Renal pelvis (tissue), 4 donors: ENCODE results near the gene IQCF6. TPM values are rescaled to one million over a fixed set of nuclear protein-coding genes. Genes with fewer than 3 reads are reported as not detected.
"Not testable (repeated sequence)": the region's sequence is repeated elsewhere in the genome, so short reads cannot be mapped to it uniquely, and the experiment has no call there.

Experiments used
- DNase-seq: peaks from one replicate; pipeline ENCODE4 v3.0.0-alpha.2; 2013
- polyA plus RNA-seq, 3 donors: library from polyadenylated mRNA; unstranded; fragments of 120-200 nt; gene quantifications; one replicate each; pipeline ENCODE4 v1.2.1, GENCODE V29; 2013; ENCODE audit not compliant: insufficient read length in 3 of 3

IQCF6 gene
- polyA plus RNA-seq, 3 donors = not detected

DNA sequence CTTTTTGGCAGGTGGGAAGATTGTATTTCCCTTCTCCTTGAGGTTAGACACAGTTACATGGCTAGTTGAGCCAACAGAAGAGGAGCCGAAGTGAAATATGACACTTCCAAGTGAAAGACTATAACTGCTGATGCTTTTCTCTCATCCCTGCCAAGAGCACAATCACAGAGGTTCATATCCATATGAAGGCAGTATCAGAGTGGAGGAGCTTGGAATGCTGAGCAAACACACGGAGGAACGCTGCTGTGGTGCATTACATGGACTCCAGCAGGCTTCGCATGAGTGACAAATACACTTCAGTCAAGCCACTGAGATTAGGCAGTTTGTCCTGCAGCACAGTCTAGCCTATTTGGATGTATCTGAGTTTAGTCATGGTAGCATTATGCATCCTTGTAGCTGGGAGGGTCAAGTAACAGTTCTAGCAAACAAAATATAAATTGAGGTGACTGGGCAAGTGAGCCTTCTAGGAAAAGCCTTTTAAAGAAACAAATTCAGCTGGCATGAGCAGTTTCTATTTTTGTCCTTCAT lies 5.4 kb downstream of the IQCF6 start:
- DNase-seq = no peak

DNA sequence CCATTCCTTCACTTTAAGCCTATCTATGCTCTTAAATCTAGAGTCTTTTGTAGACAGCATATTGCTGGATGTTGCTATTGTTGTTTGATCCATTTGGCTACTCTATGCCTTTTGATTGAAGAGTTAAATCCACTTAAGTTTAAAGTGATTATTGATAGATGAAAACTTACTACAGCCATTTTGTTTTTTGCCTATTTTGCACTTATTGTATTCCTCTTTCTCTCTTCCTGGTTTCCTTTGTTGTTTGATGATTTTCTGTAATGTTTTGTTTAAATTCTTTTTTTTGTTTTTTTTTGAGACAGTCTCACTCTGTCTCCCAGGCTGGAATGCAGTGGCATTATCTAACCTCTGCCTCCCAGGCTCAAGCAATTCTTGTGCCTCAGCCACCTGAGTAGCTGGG lies 19.8 kb downstream of the IQCF6 start:
- no peak for DNase-seq

GRCh38 chr3:51753763-51754750 lies 25.0 kb downstream of the IQCF6 start:
- not testable (repeated sequence) for DNase-seq

DNA sequence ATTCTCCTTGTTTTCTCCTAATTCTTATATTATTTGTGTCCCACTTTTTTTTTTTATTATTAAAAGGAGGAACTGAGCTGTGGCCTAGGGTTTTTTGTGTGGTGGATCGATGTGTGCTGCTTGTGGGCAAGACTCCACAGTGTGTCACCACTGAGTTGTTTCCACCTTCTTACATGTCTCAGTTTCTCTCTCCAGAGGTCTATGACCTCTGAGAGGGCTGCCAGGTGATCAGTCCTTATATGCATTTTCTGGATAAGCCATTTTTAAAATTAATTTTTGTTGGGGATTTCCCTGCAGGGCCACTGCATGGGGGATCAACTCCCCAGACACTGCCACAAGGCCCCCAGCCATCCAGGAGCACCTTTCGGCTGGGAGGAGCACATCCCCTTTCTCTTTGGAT lies 27.8 kb downstream of the IQCF6 start:
- DNase-seq = no peak

DNA sequence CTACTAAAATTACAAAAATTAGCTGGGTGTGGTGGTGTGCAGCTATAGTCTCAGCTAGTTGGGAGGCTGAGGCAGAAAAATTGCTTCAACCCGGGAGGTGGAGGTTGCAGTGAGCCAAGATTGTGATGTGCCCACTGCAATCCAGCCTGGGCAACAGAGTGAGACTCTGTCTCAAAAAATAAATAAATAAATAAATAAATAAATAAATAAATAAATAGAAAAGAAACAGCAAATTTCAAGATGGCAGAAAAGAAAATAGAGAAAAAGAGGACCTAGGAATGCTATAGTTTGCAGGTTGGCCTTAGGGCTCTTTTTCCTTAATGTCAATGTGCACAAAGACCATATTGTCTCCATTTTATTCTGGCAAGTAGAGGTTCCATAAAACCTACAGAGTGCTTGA lies 28.2 kb downstream of the IQCF6 start:
- DNase-seq = no peak

GRCh38 chr3:51748327-51748726 lies 30.7 kb downstream of the IQCF6 start:
- no peak for DNase-seq

GRCh38 chr3:51747840-51748239 lies 31.2 kb downstream of the IQCF6 start:
- no peak for DNase-seq

DNA sequence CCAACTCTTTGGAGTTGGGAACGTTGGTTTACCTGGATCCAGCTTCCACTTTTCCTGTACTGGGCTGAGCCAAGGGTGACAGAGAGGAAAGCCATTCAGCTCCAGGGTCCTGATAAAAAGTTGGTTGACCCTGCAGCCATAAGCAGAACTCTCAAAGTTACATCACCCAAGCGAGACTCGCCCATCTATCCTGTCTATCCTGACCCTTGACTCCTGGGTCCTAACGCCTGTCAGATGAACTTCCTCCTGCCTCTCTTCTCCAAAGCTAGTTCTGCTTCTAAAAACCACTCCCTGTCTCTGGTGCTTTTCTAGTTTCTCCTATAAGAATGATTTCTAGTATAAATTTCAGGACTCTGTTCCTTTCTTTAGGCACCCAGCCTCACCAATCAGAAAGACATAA lies 36.1 kb downstream of the IQCF6 start:
- not testable (repeated sequence) for DNase-seq

DNA sequence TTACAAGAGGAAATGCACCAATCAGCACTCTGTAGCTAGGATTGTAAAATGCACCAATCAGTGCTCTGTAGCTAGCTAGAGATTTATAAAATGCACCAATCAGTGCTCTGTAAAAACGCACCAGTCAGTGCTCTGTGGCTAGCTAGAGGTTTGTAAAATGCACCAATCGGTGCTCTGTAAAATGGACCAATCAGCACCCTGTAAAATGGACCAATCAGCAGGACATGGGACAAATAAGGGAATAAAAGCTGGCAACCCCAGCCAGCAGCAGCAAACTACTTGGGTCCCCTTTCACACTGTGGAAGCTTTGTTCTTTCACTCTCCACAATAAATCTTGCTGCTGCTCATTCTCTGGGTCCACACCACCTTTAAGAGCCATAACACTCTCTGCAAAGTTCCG lies 36.7 kb downstream of the IQCF6 start:
- not testable (repeated sequence) for DNase-seq

DNA sequence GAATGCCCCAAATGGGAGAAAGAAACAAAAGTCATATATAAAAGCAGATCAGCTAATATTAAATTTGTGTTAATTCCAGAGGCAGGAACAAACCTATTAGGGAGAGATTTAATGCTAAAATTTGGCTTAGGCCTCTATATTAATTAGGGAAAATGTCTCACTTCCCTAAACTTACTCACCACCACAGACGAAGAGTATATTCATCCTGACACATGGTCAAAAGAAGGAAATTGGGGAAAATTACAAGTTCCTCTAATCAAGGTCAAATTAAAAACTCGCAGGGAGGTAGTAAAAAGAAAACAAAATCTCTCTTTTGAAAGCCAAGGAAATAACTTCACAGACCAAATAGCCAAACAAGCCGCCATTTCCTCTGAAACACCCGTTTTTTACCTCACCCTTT lies 39.9 kb downstream of the IQCF6 start:
- no peak for DNase-seq

GRCh38 chr3:51735950-51736349 lies 43.1 kb downstream of the IQCF6 start:
- no peak for DNase-seq

- DNase-seq = no peak
Observed at GRCh38 chr3:51735039-51735438, 44.0 kb downstream of the IQCF6 start.

GRCh38 chr3:51734572-51734907 lies 44.5 kb downstream of the IQCF6 start:
- no peak for DNase-seq

DNA sequence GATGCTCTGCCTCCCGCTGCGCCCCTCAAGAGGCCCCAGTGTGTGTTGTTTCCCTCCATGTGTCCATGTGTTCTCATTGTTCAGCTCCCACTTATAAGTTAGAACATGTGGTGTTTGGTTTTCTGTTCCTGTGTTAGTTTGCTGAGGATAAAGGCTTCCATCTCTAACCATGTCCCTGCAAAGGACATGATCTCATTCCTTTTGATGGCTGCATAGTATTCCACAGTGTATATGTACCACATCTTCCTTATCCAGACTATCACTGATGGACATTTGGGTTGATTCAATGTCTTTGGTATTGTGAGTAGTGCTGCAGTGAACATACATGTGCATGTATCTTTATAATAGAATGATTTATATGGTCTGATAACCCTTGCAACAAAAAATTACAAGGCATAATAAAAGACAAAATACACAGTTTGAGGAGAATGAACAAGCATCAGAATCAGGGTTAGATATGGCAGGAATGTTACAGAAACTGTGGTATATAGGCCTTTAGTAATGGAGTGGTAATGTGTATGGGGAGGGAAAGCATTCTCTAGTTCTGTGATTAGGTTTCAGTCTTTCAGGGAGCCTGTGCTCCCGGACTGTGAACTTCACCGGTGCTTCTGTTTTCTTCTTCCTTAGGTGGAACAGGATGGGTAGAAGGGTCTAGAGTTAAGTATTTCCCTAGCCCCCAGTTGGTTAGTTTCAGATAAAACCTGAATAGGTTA lies 45.0 kb downstream of the IQCF6 start:
- DNase-seq = no peak

GRCh38 chr3:51729042-51729633 lies 49.9 kb downstream of the IQCF6 start:
- no peak for DNase-seq

Other genes starting within 250 kb of the IQCF6 start
- gene RAD54L2, start 240.5 kb downstream of the IQCF6 start, polyA plus RNA-seq = 10 to 100 TPM; 13.6 to 19.0 (median 17.7) TPM
- 10 to 100 TPM; 68.9 to 75.6 (median 69.9) TPM for gene TEX264, start 108.0 kb downstream of the IQCF6 start, polyA plus RNA-seq
- under 1 TPM; 0.34 to 0.71 (median 0.71) TPM for gene GRM2, start 72.2 kb downstream of the IQCF6 start, polyA plus RNA-seq
- not detected for gene IQCF2, start 82.4 kb upstream of the IQCF6 start, polyA plus RNA-seq
- gene IQCF5, start 96.4 kb upstream of the IQCF6 start, polyA plus RNA-seq = not detected
- gene IQCF1, start 124.1 kb upstream of the IQCF6 start, polyA plus RNA-seq = not detected
- 10 to 100 TPM; 22.1 to 22.8 (median 22.6) TPM for gene RRP9, start 162.7 kb upstream of the IQCF6 start, polyA plus RNA-seq
- gene PARP3, start 163.1 kb upstream of the IQCF6 start, polyA plus RNA-seq = 10 to 100 TPM; 17.6 to 23.3 (median 20.2) TPM
- gene GPR62, start 176.1 kb upstream of the IQCF6 start, polyA plus RNA-seq = under 1 TPM; 0.64 to 0.77 (median 0.74) TPM
- 10 to 100 TPM; 64.2 to 79.1 (median 73.4) TPM for gene PCBP4, start 188.2 kb upstream of the IQCF6 start, polyA plus RNA-seq
- 10 to 100 TPM; 81.3 to 92.2 (median 91.9) TPM for gene ABHD14B, start 194.8 kb upstream of the IQCF6 start, polyA plus RNA-seq
- 10 to 100 TPM; 22.8 to 31.8 (median 26.8) TPM for gene ABHD14A, start 195.8 kb upstream of the IQCF6 start, polyA plus RNA-seq
- 100 to 1,000 TPM; 120 to 128 (median 127) TPM for gene ACY1, start 204.3 kb upstream of the IQCF6 start, polyA plus RNA-seq
- gene RPL29, start 216.7 kb upstream of the IQCF6 start, polyA plus RNA-seq = 1,000 to 10,000 TPM; 1,596 to 1,901 (median 1,807) TPM